NB4 (cell line): ENCODE measurements around the gene HSF2.

Experiments used
- DNase-seq: peaks from one replicate; pipeline ENCODE4 v3.0.0; 2010; ENCODE audit warnings: low read depth
- H3K4me3 ChIP-seq: one replicate; pipeline ENCODE4 v1.5.1; 2011; ENCODE audit warnings: mild to moderate bottlenecking, low read depth, low read length, moderate library complexity
- CTCF ChIP-seq: IDR thresholded peaks from one replicate; pipeline ENCODE4 v1.5.1; 2012; ENCODE audit warnings: low read depth, low read length
- MAX ChIP-seq: IDR thresholded peaks from 2 replicates; pipeline ENCODE4 v1.6.1; 2011; ENCODE audit warnings: low read depth, low read length
- MYC ChIP-seq: IDR thresholded peaks from 2 replicates; pipeline ENCODE4 v1.6.1; 2011; ENCODE audit warnings: low read depth, low read length
- POLR2A ChIP-seq: IDR thresholded peaks from 2 replicates; pipeline ENCODE4 v1.6.1; 2011; ENCODE audit warnings: mild to moderate bottlenecking; ENCODE audit not compliant: insufficient read length; ENCODE audit errors: extremely low read depth

Gene HSF2

GRCh38 chr6:122400121-122400450, 634 bp downstream of the HSF2 start:
- TF ChIP-seq MAX (no peak), CTCF (no peak), MYC (no peak), POLR2A (no peak)
- peak overlapping the region; percentile 91 for H3K4me3 ChIP-seq
- DNase-seq = peak; percentile 54

- peak; percentile 18 for DNase-seq
- H3K4me3 ChIP-seq = peak overlapping the region; percentile 91
- no peak for TF ChIP-seq POLR2A
- no peak for TF ChIP-seq MAX
- no peak for TF ChIP-seq MYC
- no peak for TF ChIP-seq CTCF
These were observed 1.1 kb downstream of the HSF2 start for GRCh38 chr6:122400462-122401089.

- H3K4me3 ChIP-seq = peak overlapping the region; percentile 91
- no peak for DNase-seq
- no peak for TF ChIP-seq CTCF
- no peak for TF ChIP-seq MYC
- TF ChIP-seq MAX = no peak
- TF ChIP-seq POLR2A = no peak
These were observed 1.7 kb downstream of the HSF2 start for GRCh38 chr6:122401104-122401503.

- H3K4me3 ChIP-seq = no peak overlapping the region
- TF ChIP-seq POLR2A (no peak), CTCF (no peak), MAX (no peak), MYC (no peak)
- no peak for DNase-seq
These were observed 5.0 kb downstream of the HSF2 start for GRCh38 chr6:122404444-122404843.

- no peak overlapping the region for H3K4me3 ChIP-seq
- TF ChIP-seq MYC = no peak
- no peak for TF ChIP-seq MAX
- TF ChIP-seq POLR2A = no peak
- DNase-seq = peak; percentile 9
These were observed 6.0 kb downstream of the HSF2 start for GRCh38 chr6:122405417-122405816.

- DNase-seq = no peak
- no peak for TF ChIP-seq POLR2A
- no peak for TF ChIP-seq MAX
- TF ChIP-seq MYC = no peak
- no peak for TF ChIP-seq CTCF
- no peak overlapping the region for H3K4me3 ChIP-seq
These were observed 6.7 kb downstream of the HSF2 start for GRCh38 chr6:122406187-122406586.
